ENCODE data around the gene GRIK4. TPM values are rescaled to one million over a fixed set of nuclear protein-coding genes. Genes with fewer than 3 reads are reported as not detected.

Gene GRIK4
- total RNA-seq, 6 experiments from 2014 or later: 0.07 to 0.11 TPM; not detected in 4

DNA sequence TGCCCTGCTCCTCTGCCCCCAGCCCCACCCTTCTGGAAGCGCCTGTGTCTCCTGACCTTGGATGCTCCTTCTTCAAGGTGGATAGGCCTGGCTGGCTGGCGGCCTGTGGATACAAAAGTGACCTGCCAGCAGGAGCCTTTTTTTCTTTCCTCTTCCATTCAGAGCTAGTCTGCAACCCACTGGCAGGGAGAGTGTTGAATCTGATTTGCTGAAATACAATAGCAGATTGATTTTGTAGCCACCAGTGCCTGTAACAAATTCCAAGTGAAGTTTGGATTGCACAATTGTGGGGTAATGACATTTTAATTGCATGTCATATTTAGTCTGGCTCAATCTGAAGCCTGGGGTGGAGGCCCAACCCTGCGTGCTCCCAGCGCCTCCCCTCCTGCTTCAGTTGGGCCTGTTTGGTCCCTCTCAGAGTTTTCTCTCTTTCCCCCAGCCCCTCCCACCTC, 97.2 kb downstream of the GRIK4 start:
- 20% methylated on average over 1 of the region's 4 CpGs for WGBS (ENCODE audit: insufficient coverage, low coverage, low lambda C conversion rate, missing lambda C conversion rate)
- ATAC-seq: peak; percentile 68 to 87 (median 76)

DNA sequence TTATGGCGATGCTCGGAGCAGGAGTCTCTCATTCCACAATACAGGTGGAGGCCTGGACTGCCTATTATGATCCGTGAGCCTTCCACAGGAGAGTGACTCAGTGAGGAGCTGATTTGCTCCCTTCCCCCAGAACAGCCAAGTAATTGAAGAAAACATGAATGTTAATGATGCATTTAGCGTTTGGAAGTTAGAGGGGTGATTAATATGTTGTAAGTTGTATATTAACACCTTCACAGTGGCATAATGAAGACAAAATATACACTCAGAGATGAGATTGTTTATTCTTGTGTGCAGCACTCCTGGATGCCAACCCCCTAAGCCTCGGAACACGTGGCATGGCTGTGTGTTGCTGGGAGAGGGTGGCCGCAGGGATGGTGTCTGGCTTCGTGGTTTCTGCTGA, 98.6 kb downstream of the GRIK4 start:
- peaks cover 0 to 9% (median 0%) of the 10 kb centered on the region in 4 donors for H3K4me1 ChIP-seq
- H3K27ac ChIP-seq: no peak overlapping the region
- WGBS (ENCODE audit: insufficient coverage, low coverage, low lambda C conversion rate, missing lambda C conversion rate): 86% methylated on average over 6 of the region's 8 CpGs
- no peaks in the 10 kb centered on the region for H3K9me3 ChIP-seq
- TF ChIP-seq, protein P1, sequence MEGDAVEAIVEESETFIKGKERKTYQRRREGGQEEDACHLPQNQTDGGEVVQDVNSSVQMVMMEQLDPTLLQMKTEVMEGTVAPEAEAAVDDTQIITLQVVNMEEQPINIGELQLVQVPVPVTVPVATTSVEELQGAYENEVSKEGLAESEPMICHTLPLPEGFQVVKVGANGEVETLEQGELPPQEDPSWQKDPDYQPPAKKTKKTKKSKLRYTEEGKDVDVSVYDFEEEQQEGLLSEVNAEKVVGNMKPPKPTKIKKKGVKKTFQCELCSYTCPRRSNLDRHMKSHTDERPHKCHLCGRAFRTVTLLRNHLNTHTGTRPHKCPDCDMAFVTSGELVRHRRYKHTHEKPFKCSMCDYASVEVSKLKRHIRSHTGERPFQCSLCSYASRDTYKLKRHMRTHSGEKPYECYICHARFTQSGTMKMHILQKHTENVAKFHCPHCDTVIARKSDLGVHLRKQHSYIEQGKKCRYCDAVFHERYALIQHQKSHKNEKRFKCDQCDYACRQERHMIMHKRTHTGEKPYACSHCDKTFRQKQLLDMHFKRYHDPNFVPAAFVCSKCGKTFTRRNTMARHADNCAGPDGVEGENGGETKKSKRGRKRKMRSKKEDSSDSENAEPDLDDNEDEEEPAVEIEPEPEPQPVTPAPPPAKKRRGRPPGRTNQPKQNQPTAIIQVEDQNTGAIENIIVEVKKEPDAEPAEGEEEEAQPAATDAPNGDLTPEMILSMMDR (IDR thresholded peaks at IDR 0.05): no peak
- TF ChIP-seq POLR2A (IDR thresholded peaks at IDR 0.05): no peak
- intact Hi-C loops (cut with DNase I): no loop called here
- ATAC-seq (no peak), DNase-seq (no peak)
- H3K4me3 ChIP-seq: no peak overlapping the region
- H3K36me3 ChIP-seq: no peaks in the 10 kb centered on the region
- no peaks in the 10 kb centered on the region for H3K27me3 ChIP-seq

More for the DNA sequence above, 97.2 kb downstream of the GRIK4 start:
- Histone ChIP-seq H3K27ac (no peak overlapping the region), H3K4me1 (peaks cover 0 to 9% (median 0%) of the 10 kb centered on the region in 4 donors), H3K9me3 (no peaks in the 10 kb centered on the region), H3K4me3 (no peak overlapping the region), H3K27me3 (no peaks in the 10 kb centered on the region), H3K36me3 (no peaks in the 10 kb centered on the region)
- TF ChIP-seq, protein P1 (IDR thresholded peaks at IDR 0.05): no peak
- no peak for TF ChIP-seq POLR2A (IDR thresholded peaks at IDR 0.05)
- intact Hi-C loops (cut with DNase I): loop anchor here in 1 of 2 donors (10.0 kb wide), 1 partner anchor 54 kb away; no protein-coding TSS in a partner anchor
- DNase-seq: peak in 1 of 3 donors; percentile 49

DNA sequence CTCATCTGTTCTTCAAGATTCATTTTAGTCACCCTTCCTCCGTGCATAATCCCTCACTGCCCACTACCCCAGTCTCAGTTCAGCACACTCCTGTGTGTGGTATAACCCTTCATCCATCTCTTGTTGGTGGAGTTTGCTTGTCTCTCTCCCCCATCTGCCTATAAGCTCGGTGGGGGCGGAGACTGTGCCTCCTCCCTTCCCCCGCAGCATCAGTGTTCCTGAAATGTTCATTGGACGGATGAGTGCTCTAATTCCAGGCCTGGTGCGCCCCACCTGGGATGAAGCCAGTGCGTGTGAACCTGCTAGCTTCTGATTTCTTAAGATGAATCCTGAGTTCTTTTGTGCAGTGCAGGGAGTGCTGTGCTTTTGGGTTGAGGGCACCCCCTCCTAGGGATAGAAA, 100.0 kb downstream of the GRIK4 start:
- WGBS (ENCODE audit: insufficient coverage, low coverage, low lambda C conversion rate, missing lambda C conversion rate): 67% methylated on average over 3 of the region's 7 CpGs
- intact Hi-C loops (cut with DNase I): no loop called here
- DNase-seq: no peak
- Histone ChIP-seq H3K36me3 (no peaks in the 10 kb centered on the region), H3K9me3 (no peaks in the 10 kb centered on the region), H3K27me3 (no peaks in the 10 kb centered on the region), H3K4me3 (no peak overlapping the region), H3K4me1 (peaks cover 0 to 9% (median 0%) of the 10 kb centered on the region in 4 donors), H3K27ac (no peak overlapping the region)
- no peak for TF ChIP-seq POLR2A (IDR thresholded peaks at IDR 0.05)
- TF ChIP-seq, protein P1 (IDR thresholded peaks at IDR 0.05): no peak
- no peak for ATAC-seq

DNA sequence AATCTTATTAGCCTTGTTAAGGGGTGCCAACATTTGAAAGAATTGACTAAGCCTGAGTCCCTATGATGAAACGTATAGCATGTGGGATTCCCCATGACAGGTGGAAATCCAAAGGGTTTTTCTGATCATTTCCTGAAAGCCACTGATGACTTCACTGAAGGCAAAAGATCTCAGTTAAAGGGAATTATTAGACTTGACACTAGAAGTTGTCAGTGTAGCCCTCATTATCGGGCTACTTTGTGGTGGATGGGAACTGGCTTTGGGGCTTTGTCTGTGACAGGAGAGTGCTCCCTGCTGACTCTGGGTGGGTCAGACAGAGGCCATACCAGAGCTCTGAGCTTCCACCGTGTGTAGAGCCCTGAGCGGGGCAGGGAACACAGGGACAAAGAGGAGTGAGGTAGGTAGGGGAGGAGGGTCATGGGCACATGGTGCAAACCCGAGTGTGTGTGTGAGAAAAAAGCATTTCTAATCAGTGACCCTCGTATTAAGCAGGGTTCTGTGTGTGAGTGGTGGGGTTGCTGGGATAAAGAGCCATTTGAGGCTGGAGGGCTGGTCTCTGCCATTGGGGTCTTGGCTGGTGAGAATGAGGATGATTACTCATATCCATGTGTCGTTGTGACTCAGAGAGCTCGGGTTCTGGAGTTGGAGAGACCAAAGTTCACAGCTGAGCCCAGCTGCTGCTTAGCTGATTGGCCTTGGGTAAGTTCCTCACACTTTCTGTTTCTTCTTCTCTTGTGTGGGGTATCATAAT, 101.1 kb downstream of the GRIK4 start:
- DNase-seq (peak in 1 of 3 donors; percentile 29), ATAC-seq (peak in 3 of 4 donors; percentile 17 to 79 (median 23))
- Histone ChIP-seq H3K4me3 (no peak overlapping the region), H3K27me3 (no peaks in the 10 kb centered on the region), H3K4me1 (peaks cover 0 to 9% (median 0%) of the 10 kb centered on the region in 4 donors), H3K9me3 (no peaks in the 10 kb centered on the region), H3K27ac (no peak overlapping the region), H3K36me3 (no peaks in the 10 kb centered on the region)
- TF ChIP-seq, protein P1 (IDR thresholded peaks at IDR 0.05): no peak
- TF ChIP-seq POLR2A (IDR thresholded peaks at IDR 0.05): no peak
- intact Hi-C loops (cut with DNase I): no loop called here
- 46% methylated on average over 7 of the region's 8 CpGs for WGBS (ENCODE audit: insufficient coverage, low coverage, low lambda C conversion rate, missing lambda C conversion rate)
